GM19193 (cell line): ENCODE data around the gene HLA-DRB1.

Source experiments
- POLR2A ChIP-seq: IDR thresholded peaks from 4 replicates; pipeline ENCODE4 v1.6.1; 2011; ENCODE audit not compliant: insufficient read depth, insufficient read length; ENCODE audit errors: extremely low read depth

Gene HLA-DRB1

GRCh38 chr6:32581315-32582095 is 8.1 kb downstream of the HLA-DRB1 start:
- TF ChIP-seq POLR2A = no peak

DNA sequence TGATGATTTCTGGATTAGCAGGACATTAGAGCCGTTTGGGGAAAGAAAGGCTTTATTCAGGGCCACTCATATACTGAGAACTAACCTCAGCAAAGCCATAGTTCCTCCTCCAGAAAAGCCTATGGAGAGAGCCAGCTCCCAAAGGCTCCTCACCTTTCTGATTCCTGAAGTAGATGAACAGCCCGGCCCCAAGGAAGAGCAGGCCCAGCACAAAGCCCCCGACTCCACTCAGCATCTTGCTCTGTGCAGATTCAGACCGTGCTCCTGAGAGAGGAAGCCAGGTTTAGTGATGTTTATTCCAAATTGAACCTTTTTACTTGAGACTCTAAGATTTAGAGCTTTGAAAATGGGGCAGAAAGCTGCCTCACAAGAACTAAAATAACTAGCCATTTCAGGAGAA is 9.1 kb downstream of the HLA-DRB1 start:
- TF ChIP-seq POLR2A = no peak

- no peak for TF ChIP-seq POLR2A
These were observed 10.7 kb downstream of the HLA-DRB1 start for GRCh38 chr6:32578962-32579361.

DNA sequence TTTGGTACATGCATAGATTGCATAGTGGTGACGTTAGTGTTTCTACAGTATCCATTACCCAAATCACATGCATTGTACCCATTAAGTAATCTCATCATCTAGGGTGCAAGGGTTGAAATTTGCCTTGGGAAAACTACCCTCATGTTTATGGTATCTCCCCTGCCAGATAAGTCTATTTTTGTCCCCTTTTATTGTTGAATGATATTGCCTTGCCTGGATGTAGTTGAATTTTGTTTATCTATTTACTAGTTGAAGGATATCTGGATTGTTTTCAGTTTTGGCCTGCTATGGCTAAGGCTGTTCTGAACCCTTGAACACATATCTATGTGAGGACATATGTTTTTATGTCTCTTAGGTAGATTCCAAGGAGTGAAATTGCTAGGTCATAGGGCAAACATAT is 13.4 kb downstream of the HLA-DRB1 start:
- no peak for TF ChIP-seq POLR2A

DNA sequence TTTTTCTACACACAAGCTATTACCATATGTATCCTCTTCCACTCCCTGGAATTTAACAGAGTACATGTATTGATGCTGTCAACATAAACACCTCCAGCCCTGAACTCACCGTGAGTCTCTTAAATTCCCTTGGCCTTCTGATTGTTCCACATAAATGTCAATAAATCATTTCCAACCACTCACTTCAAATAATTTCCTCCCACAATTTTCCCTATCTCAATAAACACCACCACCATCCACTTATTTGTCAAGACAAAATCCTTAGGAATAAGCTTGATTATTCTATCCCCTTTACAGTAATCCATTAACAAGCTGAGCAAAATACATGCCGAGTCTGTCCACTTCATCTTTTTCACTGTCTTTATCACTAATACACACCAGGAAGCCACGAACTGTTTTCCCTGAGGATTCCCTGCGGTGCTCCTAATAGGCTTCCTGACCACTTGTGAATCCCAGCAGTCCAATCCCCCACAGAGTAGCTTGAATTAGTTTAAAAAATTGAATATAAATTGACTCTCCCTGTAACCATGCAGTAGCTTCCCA is 19.2 kb downstream of the HLA-DRB1 start:
- no peak for TF ChIP-seq POLR2A

- no peak for TF ChIP-seq POLR2A
These were observed 21.1 kb downstream of the HLA-DRB1 start for GRCh38 chr6:32568561-32568960.

DNA sequence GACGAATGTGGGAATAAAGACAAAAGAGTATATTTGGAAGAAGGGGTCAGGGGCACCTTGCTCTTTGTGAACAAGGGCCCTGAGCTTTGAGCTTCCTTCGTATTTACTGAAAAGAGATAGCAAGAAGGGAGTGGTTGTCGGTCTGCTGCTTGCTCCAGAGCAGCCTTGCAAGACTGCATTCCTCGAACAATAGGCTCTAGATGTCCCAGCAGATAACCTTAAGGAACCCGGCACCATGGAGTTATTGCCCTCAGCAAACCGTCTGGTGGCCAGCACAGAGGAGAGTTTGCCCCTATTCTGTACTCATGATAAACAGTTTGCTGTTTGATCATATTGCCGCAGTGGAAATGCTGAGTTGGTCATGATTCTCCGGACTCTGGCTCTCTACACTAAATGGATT is 22.7 kb downstream of the HLA-DRB1 start:
- no peak for TF ChIP-seq POLR2A

- no peak for TF ChIP-seq POLR2A
These were observed 24.1 kb downstream of the HLA-DRB1 start for GRCh38 chr6:32565511-32565910.

DNA sequence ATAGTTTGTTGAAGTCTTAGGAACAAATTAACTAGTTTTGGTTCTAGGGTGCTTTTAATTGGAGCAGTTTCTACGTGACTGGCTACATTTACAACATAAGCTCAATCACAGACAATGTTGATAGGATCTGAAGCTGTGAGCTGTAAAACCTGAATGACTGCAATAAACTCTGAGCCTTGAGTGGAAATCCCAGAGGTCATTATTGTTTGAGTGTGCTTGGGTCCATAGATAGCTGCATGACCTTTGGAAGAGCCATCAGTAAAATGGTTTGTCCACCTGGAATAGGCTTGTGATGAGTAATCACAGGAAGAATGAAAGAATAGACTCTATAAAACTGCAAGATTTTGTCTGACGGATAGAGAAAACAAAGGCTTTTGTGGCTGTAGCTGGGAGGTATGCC is 26.7 kb downstream of the HLA-DRB1 start:
- no peak for TF ChIP-seq POLR2A

DNA sequence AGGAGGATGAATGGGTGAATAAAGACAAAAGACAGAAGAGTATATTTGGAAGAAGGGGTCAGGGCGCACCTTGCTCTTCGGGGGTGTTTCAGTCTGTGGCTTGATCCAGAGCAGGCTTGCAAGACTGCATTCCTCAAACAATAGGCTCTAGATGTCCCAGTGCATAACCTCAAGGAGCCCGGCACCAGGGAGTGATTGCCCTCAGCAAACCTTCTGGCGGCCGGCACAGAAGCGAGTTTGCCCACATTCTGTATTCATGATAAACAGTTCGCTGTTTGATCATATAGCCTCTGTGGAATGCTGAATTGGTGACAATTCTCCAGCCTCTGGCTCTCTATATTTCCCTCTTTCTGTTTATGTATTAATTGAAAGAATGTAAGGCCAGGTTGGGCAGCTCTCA is 29.9 kb downstream of the HLA-DRB1 start:
- no peak for TF ChIP-seq POLR2A

DNA sequence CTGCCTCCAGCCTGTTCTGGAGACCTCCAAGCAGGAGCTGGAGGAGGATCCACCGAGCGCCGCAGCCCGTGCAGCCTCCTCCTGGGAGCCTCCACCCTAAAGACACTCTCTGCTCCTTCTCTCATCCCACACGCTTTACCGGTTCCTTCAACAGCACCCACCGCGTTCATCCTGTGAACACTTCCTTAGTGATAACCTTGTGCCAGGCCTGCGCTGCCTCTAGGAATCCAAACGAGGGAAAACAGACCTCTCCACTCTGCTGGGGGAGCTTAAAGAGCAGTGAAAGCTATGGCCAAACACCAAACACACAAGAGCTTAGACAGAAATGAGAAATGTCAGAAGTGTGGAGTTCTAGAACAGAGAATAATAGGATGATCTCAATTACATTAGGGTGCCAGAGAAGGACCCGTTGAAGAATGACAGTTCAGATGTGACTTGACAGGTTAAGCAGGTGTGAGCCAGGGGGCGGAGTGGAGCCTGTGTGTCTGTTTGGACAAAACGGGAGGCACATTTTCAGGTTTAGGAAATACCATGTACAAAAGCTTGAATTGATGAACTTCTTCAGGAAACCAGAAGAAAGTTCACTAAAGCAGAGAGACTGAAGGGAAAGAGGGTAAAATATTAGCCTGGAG is 31.1 kb downstream of the HLA-DRB1 start:
- TF ChIP-seq POLR2A = no peak

- TF ChIP-seq POLR2A = no peak
These were observed 35.3 kb downstream of the HLA-DRB1 start for GRCh38 chr6:32554116-32554965.

DNA sequence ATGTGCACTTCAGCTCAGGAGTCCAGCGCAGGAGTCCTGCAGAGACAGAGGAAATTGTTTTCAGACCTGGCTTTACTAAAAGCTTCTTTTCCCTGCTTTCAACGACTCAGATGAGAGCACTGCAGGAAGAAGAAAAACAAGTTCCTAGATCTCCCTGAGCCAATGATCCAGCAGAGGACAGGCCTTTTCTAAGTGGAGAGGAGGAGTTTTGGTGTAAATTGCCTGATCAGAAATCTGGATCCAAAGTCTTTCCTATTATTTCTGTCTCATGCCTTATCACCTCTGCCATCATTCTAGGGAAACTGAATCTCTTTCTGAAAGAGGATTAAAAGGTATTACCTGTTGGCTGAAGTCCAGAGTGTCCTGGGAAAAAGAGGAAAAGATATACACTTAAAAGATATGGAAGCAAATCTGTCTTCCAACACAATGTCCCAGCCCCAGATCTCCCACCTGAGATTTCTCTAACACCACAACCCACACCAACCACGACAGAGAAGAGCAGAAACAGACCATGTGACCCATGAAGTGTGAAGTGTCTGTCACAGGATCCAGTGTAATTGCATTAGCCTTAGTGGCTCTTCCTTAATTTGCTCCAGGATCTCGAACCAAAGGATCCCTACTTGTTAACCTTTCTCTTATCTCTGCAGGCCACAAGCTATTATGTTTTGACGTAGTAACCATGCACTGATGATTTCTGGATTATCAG is 36.5 kb downstream of the HLA-DRB1 start:
- TF ChIP-seq POLR2A = no peak

DNA sequence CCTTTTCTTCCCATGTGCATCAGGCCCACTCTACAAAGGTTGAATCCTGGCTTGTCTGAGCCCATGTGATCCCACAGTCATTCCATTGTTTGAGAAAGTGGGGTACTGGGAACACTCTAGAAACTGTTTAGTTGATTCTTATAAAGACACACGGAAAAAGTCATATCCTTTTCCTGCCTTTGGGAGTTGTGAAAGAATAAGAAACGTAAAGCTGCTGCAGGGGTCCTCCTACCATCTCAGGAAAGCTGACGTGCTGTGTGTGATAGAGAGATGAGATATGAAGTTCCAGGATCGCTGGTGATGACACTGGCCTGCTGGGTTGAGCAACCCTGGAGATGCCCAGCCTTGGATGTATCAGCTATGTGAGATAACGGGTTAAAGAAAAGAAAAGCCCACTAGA is 38.2 kb downstream of the HLA-DRB1 start:
- TF ChIP-seq POLR2A = no peak

GRCh38 chr6:32539839-32540238 is 49.8 kb downstream of the HLA-DRB1 start:
- TF ChIP-seq POLR2A = no peak
